ENCODE data around the gene SLC9A9.

- TF ChIP-seq, protein P1, sequence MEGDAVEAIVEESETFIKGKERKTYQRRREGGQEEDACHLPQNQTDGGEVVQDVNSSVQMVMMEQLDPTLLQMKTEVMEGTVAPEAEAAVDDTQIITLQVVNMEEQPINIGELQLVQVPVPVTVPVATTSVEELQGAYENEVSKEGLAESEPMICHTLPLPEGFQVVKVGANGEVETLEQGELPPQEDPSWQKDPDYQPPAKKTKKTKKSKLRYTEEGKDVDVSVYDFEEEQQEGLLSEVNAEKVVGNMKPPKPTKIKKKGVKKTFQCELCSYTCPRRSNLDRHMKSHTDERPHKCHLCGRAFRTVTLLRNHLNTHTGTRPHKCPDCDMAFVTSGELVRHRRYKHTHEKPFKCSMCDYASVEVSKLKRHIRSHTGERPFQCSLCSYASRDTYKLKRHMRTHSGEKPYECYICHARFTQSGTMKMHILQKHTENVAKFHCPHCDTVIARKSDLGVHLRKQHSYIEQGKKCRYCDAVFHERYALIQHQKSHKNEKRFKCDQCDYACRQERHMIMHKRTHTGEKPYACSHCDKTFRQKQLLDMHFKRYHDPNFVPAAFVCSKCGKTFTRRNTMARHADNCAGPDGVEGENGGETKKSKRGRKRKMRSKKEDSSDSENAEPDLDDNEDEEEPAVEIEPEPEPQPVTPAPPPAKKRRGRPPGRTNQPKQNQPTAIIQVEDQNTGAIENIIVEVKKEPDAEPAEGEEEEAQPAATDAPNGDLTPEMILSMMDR (IDR thresholded peaks at IDR 0.05) = no peak
- TF ChIP-seq POLR2A (IDR thresholded peaks at IDR 0.05; ENCODE audit: low read depth) = no peak
These were observed 162.8 kb downstream of the SLC9A9 start for GRCh38 chr3:143685491-143685890.

Measured in esophagus muscularis mucosa (tissue), 3 donors.